ENCODE results near the gene TBXA2R.

GRCh38 chr19:3586707-3587346 lies 19.8 kb downstream of the TBXA2R start:
- TF ChIP-seq POLR2A (IDR thresholded peaks at IDR 0.05) (no peak), CTCF (IDR thresholded peaks at IDR 0.05) (no peak), EP300 (IDR thresholded peaks at IDR 0.05; ENCODE audit: low read depth) (no peak), POLR2AphosphoS5 (IDR thresholded peaks at IDR 0.05) (no peak)

All from transverse colon (tissue), 4 donors.